Measurements from ENCODE around the gene EMSY. TPM values are rescaled to one million over a fixed set of nuclear protein-coding genes. Genes with fewer than 3 reads are reported as not detected.

The EMSY gene
- total RNA-seq, 2 experiments from 2014 or later = 35.7 to 42.4 TPM

- Mint-ChIP-seq H3K4me1 (peaks cover 1% of the 10 kb centered on the region), H3K27ac (no peak overlapping the region), H3K9me3 (no peaks in the 10 kb centered on the region), H3K36me3 (peaks cover 2% of the 10 kb centered on the region), H3K27me3 (peaks cover 8% of the 10 kb centered on the region), H3K4me3 (no peak overlapping the region)
- ATAC-seq (ENCODE audit: low read depth) (no peak), DNase-seq (no peak)
- POLR2A ChIA-PET = interaction anchor here (0.7 kb wide), 1 partner anchor 272 kb away, joined by 3 read pairs; no protein-coding TSS in a partner anchor
Observed at GRCh38 chr11:76553554-76554476, 109.0 kb downstream of the EMSY start.

- Mint-ChIP-seq H3K27me3 (peaks cover 11% of the 10 kb centered on the region), H3K36me3 (no peaks in the 10 kb centered on the region), H3K4me1 (peaks cover 1% of the 10 kb centered on the region), H3K9me3 (no peaks in the 10 kb centered on the region), H3K4me3 (no peak overlapping the region), H3K27ac (no peak overlapping the region)
- no peak for DNase-seq
- no peak for ATAC-seq (ENCODE audit: low read depth)
- POLR2A ChIA-PET = no interaction called here
Observed at GRCh38 chr11:76554767-76555166, 109.9 kb downstream of the EMSY start.

- no peak overlapping the region for H3K27ac Mint-ChIP-seq
- no peak overlapping the region for H3K4me3 Mint-ChIP-seq
- peaks cover 19% of the 10 kb centered on the region for H3K27me3 Mint-ChIP-seq
- no peaks in the 10 kb centered on the region for H3K9me3 Mint-ChIP-seq
- peaks cover 2% of the 10 kb centered on the region for H3K36me3 Mint-ChIP-seq
- peaks cover 1% of the 10 kb centered on the region for H3K4me1 Mint-ChIP-seq
- POLR2A ChIA-PET = no interaction called here
- no peak for DNase-seq
- no peak for ATAC-seq (ENCODE audit: low read depth)
Observed at GRCh38 chr11:76557466-76557865, 112.6 kb downstream of the EMSY start.

- peaks cover 2% of the 10 kb centered on the region for H3K36me3 Mint-ChIP-seq
- H3K27me3 Mint-ChIP-seq = peaks cover 19% of the 10 kb centered on the region
- H3K9me3 Mint-ChIP-seq = no peaks in the 10 kb centered on the region
- POLR2A ChIA-PET = no interaction called here
- no peak overlapping the region for H3K27ac Mint-ChIP-seq
- H3K4me3 Mint-ChIP-seq = no peak overlapping the region
- DNase-seq = no peak
- peaks cover 1% of the 10 kb centered on the region for H3K4me1 Mint-ChIP-seq
- no peak for ATAC-seq (ENCODE audit: low read depth)
Observed at GRCh38 chr11:76558473-76558872, 113.7 kb downstream of the EMSY start.

- ATAC-seq (ENCODE audit: low read depth) = no peak
- H3K4me1 Mint-ChIP-seq = no peaks in the 10 kb centered on the region
Observed at GRCh38 chr11:76558891-76559290, 114.1 kb downstream of the EMSY start.

GRCh38 chr11:76559346-76559745 lies 114.5 kb downstream of the EMSY start:
- Mint-ChIP-seq H3K36me3 (peaks cover 2% of the 10 kb centered on the region), H3K9me3 (no peaks in the 10 kb centered on the region), H3K27me3 (peaks cover 22% of the 10 kb centered on the region), H3K4me3 (no peak overlapping the region), H3K4me1 (no peaks in the 10 kb centered on the region), H3K27ac (no peak overlapping the region)
- DNase-seq (no peak), ATAC-seq (ENCODE audit: low read depth) (no peak)
- POLR2A ChIA-PET = no interaction called here

More at GRCh38 chr11:76558891-76559290, 114.1 kb downstream of the EMSY start:
- H3K4me3 Mint-ChIP-seq = no peak overlapping the region
- H3K36me3 Mint-ChIP-seq = peaks cover 2% of the 10 kb centered on the region
- H3K27me3 Mint-ChIP-seq = peaks cover 19% of the 10 kb centered on the region
- POLR2A ChIA-PET = no interaction called here
- H3K9me3 Mint-ChIP-seq = no peaks in the 10 kb centered on the region
- H3K27ac Mint-ChIP-seq = no peak overlapping the region
- DNase-seq = no peak

- Mint-ChIP-seq H3K27me3 (peaks cover 27% of the 10 kb centered on the region), H3K9me3 (no peaks in the 10 kb centered on the region), H3K27ac (no peak overlapping the region), H3K4me3 (no peak overlapping the region), H3K36me3 (peaks cover 2% of the 10 kb centered on the region), H3K4me1 (peaks cover 2% of the 10 kb centered on the region)
- POLR2A ChIA-PET = no interaction called here
- no peak for DNase-seq
- no peak for ATAC-seq (ENCODE audit: low read depth)
Observed at GRCh38 chr11:76560219-76560618, 115.4 kb downstream of the EMSY start.

- DNase-seq = no peak
- no peak for ATAC-seq (ENCODE audit: low read depth)
- H3K27ac Mint-ChIP-seq = no peak overlapping the region
- H3K9me3 Mint-ChIP-seq = no peaks in the 10 kb centered on the region
- POLR2A ChIA-PET = no interaction called here
- H3K4me3 Mint-ChIP-seq = no peak overlapping the region
- peaks cover 2% of the 10 kb centered on the region for H3K4me1 Mint-ChIP-seq
- peaks cover 27% of the 10 kb centered on the region for H3K27me3 Mint-ChIP-seq
- H3K36me3 Mint-ChIP-seq = peaks cover 2% of the 10 kb centered on the region
Observed at GRCh38 chr11:76561245-76561644, 116.4 kb downstream of the EMSY start.

GRCh38 chr11:76562541-76562940 lies 117.7 kb downstream of the EMSY start:
- Mint-ChIP-seq H3K4me1 (peaks cover 6% of the 10 kb centered on the region), H3K27me3 (peaks cover 29% of the 10 kb centered on the region), H3K36me3 (peaks cover 2% of the 10 kb centered on the region), H3K9me3 (no peaks in the 10 kb centered on the region), H3K4me3 (no peak overlapping the region), H3K27ac (no peak overlapping the region)
- ATAC-seq (ENCODE audit: low read depth) (no peak), DNase-seq (no peak)
- POLR2A ChIA-PET = no interaction called here

- ATAC-seq (ENCODE audit: low read depth) = no peak
- DNase-seq = no peak
- peaks cover 3% of the 10 kb centered on the region for H3K36me3 Mint-ChIP-seq
- peaks cover 11% of the 10 kb centered on the region for H3K4me1 Mint-ChIP-seq
- no peaks in the 10 kb centered on the region for H3K9me3 Mint-ChIP-seq
- no peak overlapping the region for H3K27ac Mint-ChIP-seq
- no peak overlapping the region for H3K4me3 Mint-ChIP-seq
- POLR2A ChIA-PET = no interaction called here
- peaks cover 18% of the 10 kb centered on the region for H3K27me3 Mint-ChIP-seq
Observed at GRCh38 chr11:76564364-76564763, 119.5 kb downstream of the EMSY start.

- peak overlapping the region; percentile 13 for H3K27ac Mint-ChIP-seq
- H3K4me3 Mint-ChIP-seq = no peak overlapping the region
- DNase-seq (no peak), ATAC-seq (ENCODE audit: low read depth) (peak; percentile 95)
- POLR2A ChIA-PET = no interaction called here
- H3K27me3 Mint-ChIP-seq = peaks cover 15% of the 10 kb centered on the region
- peaks cover 3% of the 10 kb centered on the region for H3K36me3 Mint-ChIP-seq
- H3K4me1 Mint-ChIP-seq = peaks cover 11% of the 10 kb centered on the region
- H3K9me3 Mint-ChIP-seq = no peaks in the 10 kb centered on the region
Observed at GRCh38 chr11:76566811-76567210, 122.0 kb downstream of the EMSY start.

- H3K4me3 Mint-ChIP-seq = no peak overlapping the region
- peaks cover 11% of the 10 kb centered on the region for H3K4me1 Mint-ChIP-seq
- POLR2A ChIA-PET = interaction anchor here (0.7 kb wide), 1 partner anchor 63 kb away, joined by 4 read pairs; no protein-coding TSS in a partner anchor
- ATAC-seq (ENCODE audit: low read depth) (no peak), DNase-seq (no peak)
- no peaks in the 10 kb centered on the region for H3K9me3 Mint-ChIP-seq
- H3K27ac Mint-ChIP-seq = no peak overlapping the region
- peaks cover 2% of the 10 kb centered on the region for H3K36me3 Mint-ChIP-seq
- peaks cover 12% of the 10 kb centered on the region for H3K27me3 Mint-ChIP-seq
Observed at GRCh38 chr11:76567261-76567660, 122.4 kb downstream of the EMSY start.

- Mint-ChIP-seq H3K27ac (no peak overlapping the region), H3K4me3 (no peak overlapping the region), H3K36me3 (peaks cover 2% of the 10 kb centered on the region), H3K9me3 (no peaks in the 10 kb centered on the region), H3K4me1 (peaks cover 11% of the 10 kb centered on the region), H3K27me3 (peaks cover 14% of the 10 kb centered on the region)
- no peak for DNase-seq
- ATAC-seq (ENCODE audit: low read depth) = no peak
- POLR2A ChIA-PET = no interaction called here
Observed at GRCh38 chr11:76568139-76568538, 123.3 kb downstream of the EMSY start.

- Mint-ChIP-seq H3K27me3 (peaks cover 16% of the 10 kb centered on the region), H3K4me1 (peaks cover 11% of the 10 kb centered on the region), H3K36me3 (peaks cover 2% of the 10 kb centered on the region), H3K4me3 (no peak overlapping the region), H3K27ac (no peak overlapping the region), H3K9me3 (no peaks in the 10 kb centered on the region)
- no peak for DNase-seq
- ATAC-seq (ENCODE audit: low read depth) = no peak
- POLR2A ChIA-PET = no interaction called here
Observed at GRCh38 chr11:76568621-76569020, 123.8 kb downstream of the EMSY start.

Measured in activated naive CD8-positive, alpha-beta T cell treated with anti-CD3 and anti-CD28 coated beads, Interleukin-2, amount 10 ng/mL, durations not matched to agents 7 days and 5 days (primary cell).